Measurements from ENCODE around the gene L3MBTL1. TPM values are rescaled to one million over a fixed set of nuclear protein-coding genes. Genes with fewer than 3 reads are reported as not detected.
"Not testable (repeated sequence)": the region's sequence is repeated elsewhere in the genome, so short reads cannot be mapped to it uniquely, and the experiment has no call there.

Gene L3MBTL1
- total RNA-seq, 2 experiments from 2014 or later = 6.7 to 7.9 TPM

DNA sequence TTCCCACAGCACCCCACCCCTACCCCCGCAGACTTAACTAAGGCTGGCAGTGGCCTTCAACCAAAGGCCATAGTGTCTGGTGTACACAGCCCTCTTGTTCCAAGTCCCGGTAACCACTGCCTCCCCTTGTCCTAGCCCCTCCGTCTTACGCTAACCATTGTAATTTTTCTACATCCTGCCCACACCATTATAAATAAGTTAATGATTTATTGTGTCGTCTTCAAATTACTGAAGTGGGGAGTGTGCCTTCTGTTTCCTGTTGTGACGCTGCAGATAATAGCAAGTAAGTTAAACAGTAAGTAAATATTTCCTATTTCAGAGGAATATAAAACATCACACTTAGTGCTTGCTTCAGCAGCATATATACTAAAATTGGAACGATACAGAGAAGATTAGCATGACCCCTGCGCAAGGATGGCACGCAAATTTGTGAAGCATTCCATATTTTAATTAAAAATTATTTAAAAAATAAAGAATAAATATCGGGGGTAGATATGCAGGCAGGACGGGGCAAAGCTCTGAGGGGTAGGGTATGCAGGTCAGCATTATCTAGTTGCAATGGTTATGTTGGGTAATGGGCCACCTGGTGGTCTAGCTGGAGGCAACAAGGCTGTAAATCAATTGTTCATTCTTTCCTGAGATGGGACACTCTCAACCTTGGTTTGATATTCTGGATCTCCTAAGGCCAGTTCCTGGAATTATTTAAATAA, 34.7 kb upstream of the L3MBTL1 start:
- ChIA-PET CTCF (no interaction called here), POLR2A (no interaction called here)
- DNase-seq = no peak
- no peak overlapping the region for H3K4me3 Mint-ChIP-seq
- no peak overlapping the region for H3K27ac Mint-ChIP-seq
- H3K36me3 Mint-ChIP-seq (ENCODE audit: low read depth) = peaks cover 6% of the 10 kb centered on the region
- peaks cover 10% of the 10 kb centered on the region for H3K27me3 Mint-ChIP-seq
- H3K9me3 Mint-ChIP-seq = no peaks in the 10 kb centered on the region
- no peaks in the 10 kb centered on the region for H3K4me1 Mint-ChIP-seq

DNA sequence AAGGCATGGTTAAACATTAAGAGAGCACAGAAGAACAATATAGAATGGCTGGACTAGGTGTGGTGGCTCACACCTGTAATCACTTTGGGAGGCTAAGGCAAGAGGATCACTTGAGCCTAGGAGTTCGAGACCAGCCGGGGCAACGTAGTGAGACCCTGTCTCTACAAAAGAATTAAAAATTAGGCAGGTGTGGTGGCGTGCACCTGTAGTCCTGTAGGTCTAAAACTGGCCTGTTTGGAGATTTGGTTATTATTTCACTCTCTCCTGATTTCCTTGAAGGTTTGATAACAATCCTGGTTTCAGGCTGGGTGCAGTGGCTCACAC, 34.2 kb upstream of the L3MBTL1 start:
- no peaks in the 10 kb centered on the region for H3K4me1 Mint-ChIP-seq
- H3K4me3 Mint-ChIP-seq = no peak overlapping the region
- H3K27ac Mint-ChIP-seq = no peak overlapping the region
- CTCF ChIA-PET = no interaction called here
- H3K36me3 Mint-ChIP-seq (ENCODE audit: low read depth) = peaks cover 6% of the 10 kb centered on the region
- peaks cover 14% of the 10 kb centered on the region for H3K27me3 Mint-ChIP-seq
- no peaks in the 10 kb centered on the region for H3K9me3 Mint-ChIP-seq
- POLR2A ChIA-PET = no interaction called here
- no peak for DNase-seq

DNA sequence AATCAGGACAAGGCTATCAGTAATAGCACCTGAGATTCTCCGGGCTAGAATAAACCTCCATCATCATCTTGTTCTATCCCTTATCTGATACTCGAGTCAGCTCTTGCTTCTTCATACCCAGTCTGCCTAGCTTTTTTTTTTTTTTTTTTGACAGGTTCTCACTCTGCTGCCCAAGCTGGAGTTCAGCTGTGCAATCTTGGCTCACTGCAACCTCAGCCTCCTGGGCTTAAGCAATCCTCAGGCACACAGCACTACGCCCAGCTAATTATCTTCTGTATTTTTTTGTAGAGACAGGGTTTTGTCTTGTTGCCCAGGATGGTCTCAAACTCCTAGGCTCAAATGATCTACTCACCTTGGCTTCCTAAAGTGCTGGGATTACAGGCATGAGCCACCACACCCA, 30.3 kb upstream of the L3MBTL1 start:
- no peaks in the 10 kb centered on the region for H3K4me1 Mint-ChIP-seq
- H3K9me3 Mint-ChIP-seq = no peaks in the 10 kb centered on the region
- CTCF ChIA-PET = interaction anchor here (0.6 to 1.4 kb wide), 4 partner anchors 50 to 283 kb away, joined by 3 read pairs; no protein-coding TSS in a partner anchor
- peaks cover 2% of the 10 kb centered on the region for H3K36me3 Mint-ChIP-seq (ENCODE audit: low read depth)
- H3K27me3 Mint-ChIP-seq = peaks cover 16% of the 10 kb centered on the region
- H3K27ac Mint-ChIP-seq = no peak overlapping the region
- H3K4me3 Mint-ChIP-seq = no peak overlapping the region
- POLR2A ChIA-PET = interaction anchor here (0.8 kb wide), 1 partner anchor 20 kb away, joined by 3 read pairs; the partner anchor contains the start of gene SRSF6
- no peak for DNase-seq

DNA sequence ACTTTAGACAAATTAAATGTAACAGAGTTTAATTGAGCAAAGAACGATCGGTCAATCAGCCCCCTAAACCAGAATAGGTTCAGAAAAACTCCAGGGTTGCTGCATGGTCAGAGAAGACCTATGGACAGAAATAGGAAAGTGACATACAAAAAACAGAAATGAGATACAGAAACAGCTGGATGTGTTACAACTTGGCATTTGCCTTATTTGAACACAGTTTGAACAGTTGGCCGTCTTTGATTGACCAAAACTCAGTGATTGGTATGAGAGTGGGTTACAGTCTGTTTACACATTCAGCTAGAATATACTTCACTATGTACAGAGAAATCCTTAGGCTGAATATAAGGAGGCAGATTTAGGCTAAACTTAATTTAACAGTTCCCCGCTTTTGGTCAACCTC, 29.9 kb upstream of the L3MBTL1 start:
- no peak overlapping the region for H3K4me3 Mint-ChIP-seq
- H3K36me3 Mint-ChIP-seq (ENCODE audit: low read depth) = peaks cover 2% of the 10 kb centered on the region
- H3K9me3 Mint-ChIP-seq = no peaks in the 10 kb centered on the region
- no peak overlapping the region for H3K27ac Mint-ChIP-seq
- no peak for DNase-seq
- POLR2A ChIA-PET = interaction anchor here (0.8 kb wide), 1 partner anchor 20 kb away, joined by 3 read pairs; the partner anchor contains the start of gene SRSF6
- peaks cover 16% of the 10 kb centered on the region for H3K27me3 Mint-ChIP-seq
- H3K4me1 Mint-ChIP-seq = no peaks in the 10 kb centered on the region
- CTCF ChIA-PET = interaction anchor here (0.7 to 1.4 kb wide), 2 partner anchors 49 to 106 kb away, joined by 3 read pairs; no protein-coding TSS in a partner anchor

DNA sequence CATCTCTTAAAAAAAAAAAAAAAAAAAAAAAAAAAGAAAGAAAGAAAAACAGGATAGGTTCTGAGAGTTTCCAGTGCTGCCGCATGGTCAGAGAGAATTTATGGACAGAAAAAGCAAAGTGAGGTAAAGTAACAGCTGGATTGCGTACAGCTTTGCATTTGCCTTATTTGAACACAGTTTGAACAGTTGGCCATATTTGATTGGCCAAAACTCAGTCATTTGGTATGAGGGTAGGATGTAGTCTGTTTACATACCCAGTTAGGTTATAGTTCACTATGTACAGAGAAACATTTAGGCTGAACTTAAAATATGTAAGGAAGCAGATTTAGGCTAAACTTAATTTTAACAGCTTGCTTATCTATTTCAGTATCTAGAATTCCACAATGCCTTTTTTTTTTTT, 17.5 kb upstream of the L3MBTL1 start:
- H3K27ac Mint-ChIP-seq = no peak overlapping the region
- DNase-seq = no peak
- no peak overlapping the region for H3K4me3 Mint-ChIP-seq
- no peaks in the 10 kb centered on the region for H3K27me3 Mint-ChIP-seq
- POLR2A ChIA-PET = interaction anchor here (0.6 kb wide), 1 partner anchor 158 kb away, joined by 4 read pairs; no protein-coding TSS in a partner anchor
- peaks cover 6% of the 10 kb centered on the region for H3K4me1 Mint-ChIP-seq
- H3K9me3 Mint-ChIP-seq = peaks cover 12% of the 10 kb centered on the region
- CTCF ChIA-PET = interaction anchor here (0.6 to 0.8 kb wide), 2 partner anchors 15 to 181 kb away, joined by 3 to 5 read pairs; no protein-coding TSS in a partner anchor
- H3K36me3 Mint-ChIP-seq (ENCODE audit: low read depth) = peaks cover 6% of the 10 kb centered on the region

DNA sequence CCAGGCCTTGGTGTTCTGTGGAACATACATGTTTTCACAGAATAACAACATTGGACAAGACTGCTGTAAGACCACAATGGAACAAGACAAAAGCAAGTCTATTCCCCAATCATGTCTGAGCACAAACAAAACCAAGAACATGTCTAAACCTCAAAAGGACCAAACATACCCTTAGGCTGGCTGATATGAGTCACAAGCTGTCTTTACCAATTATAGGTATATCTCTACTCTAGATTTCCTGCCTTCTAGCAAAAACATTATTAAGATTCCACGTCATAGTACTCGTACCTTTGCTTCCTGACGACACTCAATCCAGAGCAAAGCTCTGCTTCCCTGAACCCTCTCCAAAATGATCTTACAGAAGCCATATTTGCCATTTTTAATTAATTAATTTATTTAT, 15.4 kb upstream of the L3MBTL1 start:
- no peak overlapping the region for H3K27ac Mint-ChIP-seq
- ChIA-PET CTCF (interaction anchor here (1.1 kb wide), 2 partner anchors 17 to 37 kb away, joined by 4 read pairs; no protein-coding TSS in a partner anchor), POLR2A (no interaction called here)
- no peak overlapping the region for H3K4me3 Mint-ChIP-seq
- DNase-seq = no peak
- H3K4me1 Mint-ChIP-seq = peaks cover 6% of the 10 kb centered on the region
- peaks cover 6% of the 10 kb centered on the region for H3K9me3 Mint-ChIP-seq
- H3K36me3 Mint-ChIP-seq (ENCODE audit: low read depth) = peaks cover 6% of the 10 kb centered on the region
- H3K27me3 Mint-ChIP-seq = no peaks in the 10 kb centered on the region

DNA sequence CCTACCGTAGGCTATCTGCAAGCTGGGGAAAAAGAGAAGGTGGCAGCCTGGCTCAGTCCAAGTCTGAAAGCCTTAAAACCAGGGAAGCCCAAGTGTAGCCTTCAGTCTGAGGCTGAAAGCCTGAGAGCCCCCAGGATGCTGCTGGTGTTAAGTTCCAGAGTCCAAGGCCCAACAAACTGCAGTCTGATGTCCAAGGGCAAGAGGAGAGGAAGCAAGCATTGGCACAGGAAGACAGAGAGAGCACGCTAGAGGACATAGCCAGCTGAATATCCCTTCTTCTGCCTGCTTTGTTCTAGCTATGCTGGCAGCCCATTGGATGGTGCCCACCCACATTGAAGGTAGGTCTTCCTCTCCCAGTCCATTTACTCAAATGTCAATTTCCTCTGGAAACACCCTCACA, 12.1 kb upstream of the L3MBTL1 start:
- ChIA-PET POLR2A (no interaction called here), CTCF (no interaction called here)
- Mint-ChIP-seq H3K4me1 (peaks cover 6% of the 10 kb centered on the region), H3K9me3 (peaks cover 2% of the 10 kb centered on the region), H3K27ac (no peak overlapping the region), H3K4me3 (no peak overlapping the region), H3K36me3 (ENCODE audit: low read depth) (no peaks in the 10 kb centered on the region), H3K27me3 (no peaks in the 10 kb centered on the region)
- DNase-seq = no peak

DNA sequence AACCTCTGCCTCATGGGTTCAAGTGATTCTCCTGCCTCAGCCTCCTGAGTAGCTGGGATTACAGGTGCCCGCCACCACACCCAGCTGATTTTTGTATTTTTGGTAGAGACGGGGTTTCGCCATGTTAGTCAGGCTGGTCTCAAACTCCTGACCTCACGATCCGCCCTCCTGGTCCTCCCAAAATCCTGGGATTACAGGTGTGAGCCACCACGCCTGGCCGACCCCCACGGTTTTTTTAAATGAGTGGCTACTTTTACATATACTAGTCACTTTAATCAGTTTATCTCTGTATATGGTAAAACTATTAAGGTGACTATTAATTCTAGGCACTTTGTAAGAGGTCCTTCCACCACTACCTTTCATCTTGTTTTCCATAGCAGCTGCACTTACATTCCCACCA, 5.5 kb upstream of the L3MBTL1 start:
- H3K4me3 Mint-ChIP-seq; POLR2A ChIA-PET; CTCF ChIA-PET; H3K4me1 Mint-ChIP-seq; H3K9me3 Mint-ChIP-seq; DNase-seq; H3K36me3 Mint-ChIP-seq (ENCODE audit: low read depth); H3K27ac Mint-ChIP-seq: not testable (repeated sequence)
- H3K27me3 Mint-ChIP-seq = peaks cover 34% of the 10 kb centered on the region

DNA sequence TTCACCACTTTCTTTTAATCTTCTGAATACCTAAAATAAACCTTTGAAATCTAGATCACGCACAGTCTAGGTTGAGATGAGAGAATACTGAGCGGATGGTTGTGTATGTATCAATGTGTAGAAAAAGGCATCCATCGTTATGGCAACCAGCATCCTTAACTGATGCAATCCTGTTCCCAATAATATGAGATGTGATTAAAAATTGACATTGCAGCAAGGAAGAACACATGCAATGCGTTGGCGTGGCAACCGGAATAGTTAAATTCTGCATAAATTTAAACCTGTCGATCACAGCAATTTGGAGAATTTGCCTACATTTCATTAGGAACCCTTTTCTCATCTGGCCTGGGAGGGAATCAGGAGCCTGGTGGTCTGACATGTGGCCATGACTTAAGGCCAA, 1.3 kb upstream of the L3MBTL1 start:
- H3K4me1 Mint-ChIP-seq = peaks cover 6% of the 10 kb centered on the region
- no peak overlapping the region for H3K4me3 Mint-ChIP-seq
- no peaks in the 10 kb centered on the region for H3K9me3 Mint-ChIP-seq
- DNase-seq = no peak
- ChIA-PET POLR2A (no interaction called here), CTCF (no interaction called here)
- H3K36me3 Mint-ChIP-seq (ENCODE audit: low read depth) = peaks cover 2% of the 10 kb centered on the region
- H3K27ac Mint-ChIP-seq = no peak overlapping the region
- peaks cover 55% of the 10 kb centered on the region for H3K27me3 Mint-ChIP-seq

DNA sequence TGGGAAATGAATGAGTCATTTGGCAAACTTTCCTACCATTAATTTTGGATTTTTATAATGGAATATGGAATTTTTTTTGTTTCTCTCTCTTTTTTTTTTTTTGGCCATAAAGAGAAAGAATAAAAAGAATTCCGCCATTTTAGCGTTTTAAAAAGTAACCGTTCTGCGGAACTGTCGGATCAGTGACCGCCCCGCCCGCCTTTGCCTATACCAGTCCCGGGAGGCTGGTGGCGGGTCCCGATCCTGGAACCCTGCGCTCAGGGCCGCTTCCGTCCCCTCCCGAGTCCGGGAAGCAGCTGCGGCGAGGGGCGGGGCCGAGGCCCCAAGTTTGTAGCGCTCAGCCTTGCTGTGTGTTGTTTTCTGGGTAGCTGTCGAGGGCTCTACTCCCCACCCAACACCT, 609 bp downstream of the L3MBTL1 start:
- Mint-ChIP-seq H3K4me1 (peaks cover 6% of the 10 kb centered on the region), H3K4me3 (peak overlapping the region; percentile 65), H3K36me3 (ENCODE audit: low read depth) (peaks cover 2% of the 10 kb centered on the region), H3K9me3 (no peaks in the 10 kb centered on the region), H3K27me3 (peaks cover 54% of the 10 kb centered on the region), H3K27ac (no peak overlapping the region)
- ChIA-PET CTCF (interaction anchor here (0.8 to 1.3 kb wide), 3 partner anchors 14 to 21 kb away, joined by 3 to 4 read pairs (median 3); no protein-coding TSS in a partner anchor), POLR2A (no interaction called here)
- DNase-seq = no peak

DNA sequence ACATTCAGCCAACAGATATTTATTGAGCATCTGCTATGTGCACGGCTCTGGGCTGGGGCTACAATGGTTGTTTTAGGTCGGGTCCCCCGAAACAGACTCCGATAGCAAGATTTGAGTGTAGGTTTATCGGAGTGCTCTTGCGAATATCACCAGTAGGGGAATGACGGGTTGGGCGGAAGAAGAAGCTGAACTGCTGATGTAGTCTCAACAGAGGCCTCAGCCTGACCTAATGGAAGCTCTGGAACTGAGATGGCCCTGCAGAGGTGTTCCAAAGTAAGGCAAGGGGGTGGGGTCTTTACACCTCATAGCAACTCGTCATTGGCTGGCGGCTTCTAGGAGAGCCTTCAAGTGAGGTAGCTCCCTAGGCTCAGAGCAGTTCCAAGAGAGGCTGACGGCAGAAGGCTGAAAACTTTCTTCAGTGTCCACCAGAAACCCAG, 1.1 kb downstream of the L3MBTL1 start:
- Mint-ChIP-seq H3K27ac (no peak overlapping the region), H3K9me3 (no peaks in the 10 kb centered on the region), H3K36me3 (ENCODE audit: low read depth) (peaks cover 2% of the 10 kb centered on the region), H3K4me3 (peak overlapping the region; percentile 65), H3K27me3 (peaks cover 50% of the 10 kb centered on the region), H3K4me1 (peaks cover 6% of the 10 kb centered on the region)
- CTCF ChIA-PET = interaction anchor here (0.8 to 1.3 kb wide), 3 partner anchors 14 to 21 kb away, joined by 3 to 4 read pairs (median 3); no protein-coding TSS in a partner anchor
- DNase-seq = no peak
- POLR2A ChIA-PET = no interaction called here

DNA sequence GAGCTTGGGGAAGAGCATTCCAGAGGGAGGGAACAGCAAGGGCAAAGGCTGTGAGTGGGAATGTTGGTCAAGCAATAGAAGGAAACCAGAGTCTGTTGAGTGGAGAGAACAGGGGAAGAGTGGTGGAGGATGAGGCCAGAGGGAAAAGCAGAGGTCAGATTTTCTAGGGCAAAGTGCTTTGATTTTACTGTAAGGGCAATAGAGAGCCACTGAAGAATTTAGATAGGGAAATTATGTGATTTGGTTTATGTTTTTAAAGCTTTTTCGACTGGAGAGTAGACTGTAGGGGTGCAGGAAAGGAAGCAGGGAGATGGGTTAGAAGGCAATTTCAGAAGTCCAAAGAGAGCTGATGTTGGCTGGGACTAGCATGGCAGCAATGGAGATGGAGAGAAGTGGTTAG, 4.4 kb downstream of the L3MBTL1 start:
- Mint-ChIP-seq H3K9me3 (no peaks in the 10 kb centered on the region), H3K36me3 (ENCODE audit: low read depth) (peaks cover 2% of the 10 kb centered on the region), H3K4me1 (peaks cover 20% of the 10 kb centered on the region), H3K27ac (no peak overlapping the region), H3K27me3 (peaks cover 27% of the 10 kb centered on the region), H3K4me3 (no peak overlapping the region)
- POLR2A ChIA-PET = no interaction called here
- DNase-seq = no peak
- CTCF ChIA-PET = interaction anchor here (0.6 kb wide), 1 partner anchor 334 kb away, joined by 3 read pairs; no protein-coding TSS in a partner anchor

DNA sequence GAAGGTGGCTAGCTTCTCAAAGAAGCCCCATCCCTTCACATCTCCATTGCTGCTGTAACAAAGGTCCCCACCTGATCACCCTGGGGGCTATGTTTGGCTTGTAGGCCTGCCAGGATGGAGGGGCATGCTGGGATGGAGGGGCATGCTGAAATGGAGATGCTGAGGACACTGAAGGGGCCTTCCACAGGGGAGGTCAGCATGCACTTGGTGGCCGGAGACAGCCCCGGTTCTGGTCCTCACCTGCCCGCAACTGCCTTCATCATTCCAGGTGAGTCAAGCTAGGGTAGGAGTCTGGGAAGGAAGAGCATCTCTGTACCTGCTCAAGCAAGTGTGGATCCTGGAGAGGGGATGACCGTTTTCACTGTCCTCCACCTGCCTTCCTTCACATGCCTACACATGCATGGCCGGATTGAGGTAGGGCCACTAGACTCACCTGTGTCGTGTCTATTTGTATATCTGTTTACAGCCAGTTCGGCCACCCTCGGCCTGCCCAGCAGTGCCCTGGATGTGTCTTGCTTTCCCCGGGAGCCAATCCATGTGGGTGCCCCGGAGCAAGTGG, 6.0 kb downstream of the L3MBTL1 start:
- H3K9me3 Mint-ChIP-seq = no peaks in the 10 kb centered on the region
- peak overlapping the region; percentile 77 for H3K27ac Mint-ChIP-seq
- peaks cover 18% of the 10 kb centered on the region for H3K4me1 Mint-ChIP-seq
- peak overlapping the region; percentile 91 for H3K4me3 Mint-ChIP-seq
- peaks cover 2% of the 10 kb centered on the region for H3K36me3 Mint-ChIP-seq (ENCODE audit: low read depth)
- ChIA-PET POLR2A (no interaction called here), CTCF (interaction anchor here (1.0 to 1.3 kb wide), 2 partner anchors 14 to 237 kb away, joined by 4 read pairs; no protein-coding TSS in a partner anchor)
- no peak for DNase-seq
- H3K27me3 Mint-ChIP-seq = peaks cover 15% of the 10 kb centered on the region
